Nephron (organoid): ENCODE results near the gene PIK3R5.

Source experiments
- H3K27ac Mint-ChIP-seq, 3 experiments: 2 replicates each; pipeline ENCODE4 v1.8.0; 2020; ENCODE audit warnings: mixed read lengths in 3 of 3, mild to moderate bottlenecking in 2 of 3, moderate library complexity in 1 of 3
- H3K27me3 Mint-ChIP-seq: 2 replicates; pipeline ENCODE4 v1.8.0; 2021; ENCODE audit warnings: low read depth, mild to moderate bottlenecking, moderate library complexity, mixed read lengths
- H3K36me3 Mint-ChIP-seq: 2 replicates; pipeline ENCODE4 v1.8.0; 2020; ENCODE audit warnings: low read depth, mixed read lengths
- H3K4me1 Mint-ChIP-seq: 2 replicates; pipeline ENCODE4 v1.8.0; 2020; ENCODE audit warnings: mixed read lengths
- H3K4me3 Mint-ChIP-seq, 3 experiments: 2 replicates each; pipeline ENCODE4 v1.8.0; 2020; ENCODE audit warnings: mild to moderate bottlenecking in 3 of 3, mixed read lengths in 3 of 3, moderate library complexity in 2 of 3
- H3K9me3 Mint-ChIP-seq: 2 replicates; pipeline ENCODE4 v1.8.0; 2020; ENCODE audit warnings: mixed read lengths
- CTCF ChIP-seq, 3 experiments: fragments of 200-600 bp; sonication (generic); IDR thresholded peaks; one replicate each; pipeline ENCODE4 v1.5.0; 2021; ENCODE audit warnings: antibody characterized with exemption in 3 of 3; ENCODE audit not compliant: unreplicated experiment in 3 of 3

Gene PIK3R5

GRCh38 chr17:8839410-8839935 lies 126.0 kb downstream of the PIK3R5 start:
- Mint-ChIP-seq H3K4me3 (no peak overlapping the region), H3K36me3 (no peaks in the 10 kb centered on the region), H3K27me3 (peaks cover 12% of the 10 kb centered on the region), H3K27ac (no peak overlapping the region), H3K4me1 (peaks cover 28% of the 10 kb centered on the region), H3K9me3 (peaks cover 10% of the 10 kb centered on the region)
- TF ChIP-seq CTCF (IDR thresholded peaks at IDR 0.05; ENCODE audit: unreplicated experiment in 3 of 3): no peak

- TF ChIP-seq CTCF (IDR thresholded peaks at IDR 0.05; ENCODE audit: unreplicated experiment in 3 of 3): no peak
- Mint-ChIP-seq H3K9me3 (peaks cover 10% of the 10 kb centered on the region), H3K4me1 (peaks cover 28% of the 10 kb centered on the region), H3K4me3 (no peak overlapping the region), H3K27ac (no peak overlapping the region), H3K36me3 (no peaks in the 10 kb centered on the region), H3K27me3 (peaks cover 16% of the 10 kb centered on the region)
Observed at GRCh38 chr17:8838551-8839095, 126.9 kb downstream of the PIK3R5 start.

- Mint-ChIP-seq H3K4me3 (no peak overlapping the region), H3K36me3 (no peaks in the 10 kb centered on the region), H3K9me3 (peaks cover 8% of the 10 kb centered on the region), H3K27me3 (peaks cover 16% of the 10 kb centered on the region), H3K4me1 (peaks cover 23% of the 10 kb centered on the region), H3K27ac (no peak overlapping the region)
- TF ChIP-seq CTCF (IDR thresholded peaks at IDR 0.05; ENCODE audit: unreplicated experiment in 3 of 3): no peak
Observed at GRCh38 chr17:8837563-8838075, 127.9 kb downstream of the PIK3R5 start.

- Mint-ChIP-seq H3K4me1 (peaks cover 17% of the 10 kb centered on the region), H3K36me3 (no peaks in the 10 kb centered on the region), H3K9me3 (peaks cover 4% of the 10 kb centered on the region), H3K27me3 (peaks cover 16% of the 10 kb centered on the region), H3K4me3 (no peak overlapping the region), H3K27ac (no peak overlapping the region)
- TF ChIP-seq CTCF (IDR thresholded peaks at IDR 0.05; ENCODE audit: unreplicated experiment in 3 of 3): no peak
Observed at GRCh38 chr17:8836821-8837562, 128.5 kb downstream of the PIK3R5 start.

GRCh38 chr17:8835631-8836364 lies 129.7 kb downstream of the PIK3R5 start:
- Mint-ChIP-seq H3K4me1 (peaks cover 14% of the 10 kb centered on the region), H3K36me3 (no peaks in the 10 kb centered on the region), H3K9me3 (peaks cover 2% of the 10 kb centered on the region), H3K27me3 (peaks cover 16% of the 10 kb centered on the region), H3K27ac (no peak overlapping the region), H3K4me3 (no peak overlapping the region)
- no peak for TF ChIP-seq CTCF (IDR thresholded peaks at IDR 0.05; ENCODE audit: unreplicated experiment in 3 of 3)
